Activated B cell treated with CpG ODN at 0.5 μM for 24 hours (primary cell): Measurements from ENCODE around the gene FIBIN. TPM values are rescaled to one million over a fixed set of nuclear protein-coding genes. Genes with fewer than 3 reads are reported as not detected.
"Not testable (repeated sequence)": the region's sequence is repeated elsewhere in the genome, so short reads cannot be mapped to it uniquely, and the experiment has no call there.

ENCODE experiments used
- ATAC-seq: fragments of 200-7000 bp; cut with Tn5 transposase; one replicate; pipeline ENCODE4 v1.10.0; 2021; ENCODE audit warnings: low read depth, mild to moderate bottlenecking, moderate library complexity
- CTCF ChIA-PET: fragments of 350-600 bp; sonication (Branson Sonifier 250); formaldehyde crosslinking; loops from one replicate; lab custom pipeline; 2021; ENCODE audit warnings: antibody characterized with exemption; lab: Charles Lee
- POLR2A ChIA-PET: fragments of 350-600 bp; sonication (Branson Sonifier 250); formaldehyde crosslinking; loops from one replicate; lab custom pipeline; 2021; ENCODE audit warnings: antibody characterized with exemption; lab: Charles Lee
- DNase-seq: peaks from one replicate; pipeline ENCODE4 v3.0.0; 2022
- H3K27ac Mint-ChIP-seq: one replicate; pipeline ENCODE4 v1.8.0; 2020; ENCODE audit warnings: mixed read lengths
- H3K27me3 Mint-ChIP-seq: one replicate; pipeline ENCODE4 v1.8.0; 2021; ENCODE audit warnings: mixed read lengths
- H3K36me3 Mint-ChIP-seq: one replicate; pipeline ENCODE4 v1.8.0; 2021; ENCODE audit warnings: low read depth, mixed read lengths
- H3K4me1 Mint-ChIP-seq: one replicate; pipeline ENCODE4 v1.8.0; 2021; ENCODE audit warnings: mixed read lengths
- H3K4me3 Mint-ChIP-seq: one replicate; pipeline ENCODE4 v1.8.0; 2020; ENCODE audit warnings: mild to moderate bottlenecking, mixed read lengths
- H3K9me3 Mint-ChIP-seq: one replicate; pipeline ENCODE4 v1.8.0; 2020; ENCODE audit warnings: mixed read lengths
- intact Hi-C: fragments of 100-400 bp; cut with micrococcal nuclease; formaldehyde crosslinking; loops from one replicate; pipeline ENCODE4 v1.15.1; 2024
- total RNA-seq: library from RNA; stranded (reverse); gene quantifications from 2 replicates; pipeline ENCODE4 v1.2.3, GENCODE V29; 2022
- TF ChIP-seq, protein P1 (sequence below): fragments of 200-600 bp; IDR thresholded peaks from one replicate; pipeline ENCODE4 v1.8.0; 2022; ENCODE audit warnings: antibody characterized with exemption, mild to moderate bottlenecking

FIBIN gene
- total RNA-seq, 1 donor from 2014 or later: not detected

- Mint-ChIP-seq H3K4me3 (no peak overlapping the region), H3K36me3 (no peaks in the 10 kb centered on the region), H3K27me3 (no peaks in the 10 kb centered on the region), H3K4me1 (no peaks in the 10 kb centered on the region), H3K9me3 (no peaks in the 10 kb centered on the region), H3K27ac (no peak overlapping the region)
- TF ChIP-seq, protein P1, sequence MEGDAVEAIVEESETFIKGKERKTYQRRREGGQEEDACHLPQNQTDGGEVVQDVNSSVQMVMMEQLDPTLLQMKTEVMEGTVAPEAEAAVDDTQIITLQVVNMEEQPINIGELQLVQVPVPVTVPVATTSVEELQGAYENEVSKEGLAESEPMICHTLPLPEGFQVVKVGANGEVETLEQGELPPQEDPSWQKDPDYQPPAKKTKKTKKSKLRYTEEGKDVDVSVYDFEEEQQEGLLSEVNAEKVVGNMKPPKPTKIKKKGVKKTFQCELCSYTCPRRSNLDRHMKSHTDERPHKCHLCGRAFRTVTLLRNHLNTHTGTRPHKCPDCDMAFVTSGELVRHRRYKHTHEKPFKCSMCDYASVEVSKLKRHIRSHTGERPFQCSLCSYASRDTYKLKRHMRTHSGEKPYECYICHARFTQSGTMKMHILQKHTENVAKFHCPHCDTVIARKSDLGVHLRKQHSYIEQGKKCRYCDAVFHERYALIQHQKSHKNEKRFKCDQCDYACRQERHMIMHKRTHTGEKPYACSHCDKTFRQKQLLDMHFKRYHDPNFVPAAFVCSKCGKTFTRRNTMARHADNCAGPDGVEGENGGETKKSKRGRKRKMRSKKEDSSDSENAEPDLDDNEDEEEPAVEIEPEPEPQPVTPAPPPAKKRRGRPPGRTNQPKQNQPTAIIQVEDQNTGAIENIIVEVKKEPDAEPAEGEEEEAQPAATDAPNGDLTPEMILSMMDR: no peak
- ChIA-PET POLR2A (no interaction called here), CTCF (no interaction called here)
- intact Hi-C loops: no loop called here
- DNase-seq (no peak), ATAC-seq (no peak)
Measured at GRCh38 chr11:26994631-26995095, 751 bp downstream of the FIBIN start.

- CTCF ChIA-PET: no interaction called here
- intact Hi-C loops: no loop called here
- no peaks in the 10 kb centered on the region for H3K27me3 Mint-ChIP-seq
Measured at GRCh38 chr11:26995701-26996460, 2.0 kb downstream of the FIBIN start.

DNA sequence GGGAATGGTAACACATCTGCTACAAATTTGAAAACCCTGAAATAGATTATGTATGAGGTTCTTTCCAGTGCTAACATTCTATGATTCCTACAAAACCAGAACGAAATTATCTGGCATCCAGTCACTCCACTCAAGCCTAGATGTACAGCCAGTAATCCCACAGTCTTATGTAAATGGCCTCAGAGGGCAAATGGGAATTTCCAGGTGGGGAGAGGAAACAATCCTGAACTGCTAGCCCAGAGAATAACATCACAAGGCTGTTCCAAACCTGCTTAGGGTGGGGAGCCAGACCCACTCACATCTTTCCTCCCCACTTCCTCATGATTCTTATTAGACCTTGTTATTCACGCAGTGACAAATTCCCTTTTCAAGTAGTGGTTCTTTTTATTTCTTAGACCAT is 3.5 kb downstream of the FIBIN start:
- Mint-ChIP-seq H3K4me3 (no peak overlapping the region), H3K27me3 (no peaks in the 10 kb centered on the region), H3K9me3 (no peaks in the 10 kb centered on the region), H3K4me1 (no peaks in the 10 kb centered on the region), H3K36me3 (no peaks in the 10 kb centered on the region), H3K27ac (no peak overlapping the region)
- ChIA-PET CTCF (no interaction called here), POLR2A (no interaction called here)
- intact Hi-C loops: no loop called here
- TF ChIP-seq, protein P1: no peak
- DNase-seq (no peak), ATAC-seq (no peak)

More at GRCh38 chr11:26995701-26996460, 2.0 kb downstream of the FIBIN start:
- no peaks in the 10 kb centered on the region for H3K9me3 Mint-ChIP-seq
- DNase-seq (no peak), ATAC-seq (no peak)
- no peaks in the 10 kb centered on the region for H3K4me1 Mint-ChIP-seq
- H3K36me3 Mint-ChIP-seq: no peaks in the 10 kb centered on the region
- TF ChIP-seq, protein P1: no peak
- H3K4me3 Mint-ChIP-seq: no peak overlapping the region
- POLR2A ChIA-PET: no interaction called here
- no peak overlapping the region for H3K27ac Mint-ChIP-seq

- POLR2A ChIA-PET, intact Hi-C loops, DNase-seq, CTCF ChIA-PET, H3K9me3 Mint-ChIP-seq, ATAC-seq, H3K27ac Mint-ChIP-seq, H3K36me3 Mint-ChIP-seq, H3K4me3 Mint-ChIP-seq, H3K27me3 Mint-ChIP-seq, H3K4me1 Mint-ChIP-seq: not testable (repeated sequence)
Measured at GRCh38 chr11:27001136-27001730, 7.3 kb downstream of the FIBIN start.

DNA sequence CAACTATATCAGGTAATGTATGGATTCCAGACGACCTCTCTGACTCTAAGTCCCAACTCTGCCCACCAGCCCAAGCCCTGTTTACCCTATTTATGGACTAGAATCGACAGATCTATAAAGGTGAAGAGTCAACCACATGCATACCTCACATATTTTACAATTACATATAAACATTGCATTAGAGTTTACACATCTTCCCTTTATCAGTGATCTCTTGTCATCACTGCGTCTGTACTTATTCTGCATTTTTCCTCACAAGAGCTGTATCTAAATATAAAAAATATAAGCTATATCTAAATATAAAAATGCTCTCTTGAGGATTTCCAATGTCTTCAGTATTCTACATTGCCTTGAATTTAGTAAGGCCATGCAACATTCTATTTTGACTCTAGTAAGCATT is 8.5 kb downstream of the FIBIN start:
- CTCF ChIA-PET: no interaction called here

More for the DNA sequence above, 8.5 kb downstream of the FIBIN start:
- no peaks in the 10 kb centered on the region for H3K27me3 Mint-ChIP-seq
- intact Hi-C loops: no loop called here
- no peak overlapping the region for H3K27ac Mint-ChIP-seq
- no peak overlapping the region for H3K4me3 Mint-ChIP-seq
- TF ChIP-seq, protein P1: no peak
- POLR2A ChIA-PET: no interaction called here
- no peak for DNase-seq
- no peaks in the 10 kb centered on the region for H3K4me1 Mint-ChIP-seq
- no peaks in the 10 kb centered on the region for H3K36me3 Mint-ChIP-seq
- no peaks in the 10 kb centered on the region for H3K9me3 Mint-ChIP-seq
- no peak for ATAC-seq
